GM18526 (cell line): ENCODE data around the gene CNN2.

Experiments used
- POLR2A ChIP-seq: IDR thresholded peaks from 3 replicates; pipeline ENCODE4 v1.6.1; 2011; ENCODE audit not compliant: insufficient read length; ENCODE audit errors: extremely low read depth

CNN2 gene

DNA sequence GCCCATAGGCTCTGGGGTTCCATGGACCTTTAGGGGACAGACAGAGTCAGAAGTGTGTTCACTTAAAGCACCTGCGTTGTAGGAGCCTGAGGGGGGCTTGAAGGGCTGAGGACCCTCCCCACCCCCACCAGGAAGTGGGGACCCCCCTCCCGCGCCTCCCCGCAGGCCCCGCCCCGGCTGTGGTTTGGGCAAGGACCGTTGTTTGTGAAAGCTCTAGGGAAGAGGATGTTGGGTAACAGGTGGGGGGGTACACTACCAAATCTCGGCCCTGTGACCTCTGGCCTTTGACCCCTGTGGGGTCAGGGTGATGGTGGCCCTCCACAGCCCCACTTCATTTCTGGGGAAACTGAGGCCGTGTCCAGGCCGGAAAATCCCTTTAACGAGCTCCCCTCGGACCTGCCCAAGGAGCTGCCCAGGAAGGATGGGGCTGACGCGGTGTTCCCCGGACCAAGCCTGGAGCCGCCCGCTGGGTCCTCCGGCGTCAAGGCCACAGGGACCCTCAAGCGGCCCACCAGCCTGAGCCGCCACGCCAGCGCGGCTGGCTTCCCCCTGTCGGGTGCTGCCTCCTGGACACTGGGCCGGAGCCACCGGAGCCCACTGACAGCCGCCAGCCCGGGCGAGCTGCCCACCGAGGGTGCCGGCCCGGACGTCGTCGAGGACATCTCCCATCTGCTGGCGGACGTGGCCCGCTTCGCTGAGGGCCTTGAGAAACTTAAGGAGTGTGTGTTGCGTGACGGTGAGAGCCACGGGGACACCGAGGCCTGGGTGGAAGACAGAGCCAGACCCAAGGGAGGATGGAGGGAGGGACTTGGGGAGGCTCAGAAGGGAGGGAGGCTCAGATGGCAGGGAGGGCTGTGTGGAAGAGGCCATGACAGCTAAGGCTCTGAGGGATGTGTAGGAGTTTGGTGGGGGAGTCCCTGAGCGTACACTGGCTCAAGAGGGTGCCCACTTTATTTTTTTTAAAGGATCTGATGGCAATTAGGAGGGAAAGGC lies 41.9 kb downstream of the CNN2 start:
- peak; percentile 22 for TF ChIP-seq POLR2A

DNA sequence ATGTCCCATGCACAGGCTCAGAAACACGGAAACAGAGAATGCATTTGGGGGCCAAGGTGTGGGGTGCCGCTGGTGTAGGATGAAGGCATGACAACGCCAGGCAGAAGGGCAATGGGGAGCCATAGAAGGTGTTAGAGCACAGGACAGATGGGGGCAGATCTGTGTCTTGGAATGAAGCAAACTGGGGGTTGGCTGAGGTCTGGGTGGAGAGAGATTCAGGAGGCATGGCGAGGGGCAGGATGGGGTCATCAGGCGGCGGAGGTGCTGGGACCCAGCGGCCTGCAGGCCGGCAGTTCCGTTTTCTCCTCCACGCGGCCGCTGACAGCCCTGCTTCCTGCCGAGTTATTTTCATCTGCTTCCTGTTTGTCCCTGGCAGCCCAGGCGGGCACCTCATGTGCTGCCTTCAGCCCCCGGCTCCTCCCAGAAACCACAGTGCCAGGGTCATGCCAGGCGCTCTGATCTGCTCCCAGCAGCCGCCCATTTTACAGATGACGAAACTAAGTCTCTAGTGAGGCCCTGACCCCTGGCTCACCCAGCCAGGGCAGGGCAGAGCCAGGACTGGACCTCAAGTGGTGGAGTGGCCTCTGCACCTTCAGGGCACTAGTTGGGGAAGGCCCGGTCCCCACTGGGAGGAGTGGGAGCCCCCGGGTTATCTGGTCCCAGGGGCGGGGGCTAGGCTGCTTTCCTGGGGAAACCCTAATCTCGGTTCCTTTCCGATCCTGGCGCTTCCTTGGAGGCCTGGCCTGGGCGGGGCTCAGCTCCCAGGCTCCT lies 42.8 kb downstream of the CNN2 start:
- peak; percentile 51 for TF ChIP-seq POLR2A

DNA sequence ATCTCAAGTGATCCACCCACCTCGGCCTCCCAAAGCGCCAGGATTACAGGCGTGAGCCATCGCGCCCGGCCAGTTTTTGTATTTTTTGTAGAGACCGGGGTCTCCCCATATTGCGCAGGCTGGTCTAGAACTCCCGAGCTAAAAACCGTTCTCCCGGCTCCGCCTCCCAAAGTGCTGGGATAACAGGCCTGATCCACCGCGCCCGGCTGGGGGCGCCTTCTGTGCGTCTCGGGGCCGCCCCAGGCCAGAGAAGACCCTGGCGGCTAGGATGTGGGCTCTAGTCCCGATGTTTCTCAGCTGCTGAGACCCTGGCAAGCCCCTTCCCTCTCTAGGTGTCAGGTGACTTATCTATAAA lies 44.1 kb downstream of the CNN2 start:
- TF ChIP-seq POLR2A = no peak

DNA sequence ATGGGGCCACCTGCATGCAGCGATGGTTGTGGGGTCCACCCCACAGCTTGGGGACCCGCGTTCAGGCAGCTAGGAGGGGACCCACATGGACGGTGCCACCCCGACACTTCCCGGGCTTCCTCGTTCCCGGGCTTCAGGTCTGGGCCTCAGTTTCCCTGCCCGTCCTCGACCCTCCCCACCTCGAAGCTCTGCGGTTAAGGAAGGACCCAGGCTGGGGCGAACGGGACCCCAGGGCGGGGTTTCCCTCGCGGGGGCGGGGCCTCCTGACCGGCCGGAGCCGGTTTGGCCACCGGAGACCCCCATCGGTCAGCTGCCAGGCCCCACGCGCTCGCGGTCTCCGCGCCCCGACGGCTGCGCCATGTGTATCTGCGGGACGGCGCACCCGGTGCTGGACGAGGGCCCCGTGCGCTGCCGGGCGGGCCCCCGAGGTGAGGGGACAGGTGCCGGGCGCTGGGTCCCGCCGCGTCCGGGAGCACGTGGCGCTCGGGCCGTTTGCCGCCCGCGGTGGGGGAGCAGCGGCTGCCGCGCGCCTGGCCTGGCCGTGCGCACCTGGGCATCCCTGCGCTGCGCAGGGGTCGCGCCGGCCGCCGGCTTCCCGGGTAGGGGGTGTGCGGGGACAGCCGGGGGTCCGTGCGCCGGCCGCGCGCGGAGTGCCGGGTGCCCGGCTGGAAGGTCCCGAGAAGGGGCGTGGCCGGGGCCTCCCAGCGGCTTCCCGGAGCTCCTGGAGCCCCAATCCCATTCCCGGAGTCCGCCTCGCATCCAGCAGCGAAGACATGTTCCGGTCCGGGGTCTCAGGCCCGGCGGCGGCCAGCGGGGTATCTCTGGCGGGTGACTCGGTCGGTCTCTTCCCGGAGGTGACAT lies 44.8 kb downstream of the CNN2 start:
- no peak for TF ChIP-seq POLR2A

DNA sequence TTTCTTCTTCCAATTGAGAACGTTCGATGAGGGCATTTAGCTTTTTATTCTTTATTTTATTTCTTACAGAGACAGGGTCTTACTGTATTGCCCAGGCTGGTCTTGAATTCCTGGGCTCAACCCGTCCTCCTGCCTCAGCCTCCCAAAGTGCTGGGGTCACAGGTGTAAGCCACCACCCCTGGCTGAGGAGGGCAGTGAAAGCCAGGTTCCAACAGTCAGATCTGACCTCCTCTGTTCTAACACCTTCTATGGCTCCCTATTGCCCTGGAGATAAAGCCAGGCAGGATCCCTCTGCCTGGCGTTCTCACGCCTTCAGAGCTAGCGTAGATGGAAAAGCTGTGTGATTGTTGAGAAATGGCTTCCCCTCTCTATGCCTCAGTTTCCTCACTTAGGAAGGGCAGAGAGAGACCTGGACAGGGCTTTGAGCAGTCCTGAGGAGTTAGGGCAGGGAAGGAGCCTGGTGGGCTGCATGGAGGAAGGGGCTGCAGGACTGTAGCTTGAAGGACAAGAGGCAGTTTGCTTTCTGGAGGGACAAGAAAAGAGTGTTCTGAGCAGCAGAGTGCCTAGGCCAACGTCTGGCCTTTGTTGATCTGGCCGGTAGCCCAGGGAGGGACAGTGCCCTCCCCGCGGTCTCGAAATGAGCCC lies 46.1 kb downstream of the CNN2 start:
- no peak for TF ChIP-seq POLR2A

DNA sequence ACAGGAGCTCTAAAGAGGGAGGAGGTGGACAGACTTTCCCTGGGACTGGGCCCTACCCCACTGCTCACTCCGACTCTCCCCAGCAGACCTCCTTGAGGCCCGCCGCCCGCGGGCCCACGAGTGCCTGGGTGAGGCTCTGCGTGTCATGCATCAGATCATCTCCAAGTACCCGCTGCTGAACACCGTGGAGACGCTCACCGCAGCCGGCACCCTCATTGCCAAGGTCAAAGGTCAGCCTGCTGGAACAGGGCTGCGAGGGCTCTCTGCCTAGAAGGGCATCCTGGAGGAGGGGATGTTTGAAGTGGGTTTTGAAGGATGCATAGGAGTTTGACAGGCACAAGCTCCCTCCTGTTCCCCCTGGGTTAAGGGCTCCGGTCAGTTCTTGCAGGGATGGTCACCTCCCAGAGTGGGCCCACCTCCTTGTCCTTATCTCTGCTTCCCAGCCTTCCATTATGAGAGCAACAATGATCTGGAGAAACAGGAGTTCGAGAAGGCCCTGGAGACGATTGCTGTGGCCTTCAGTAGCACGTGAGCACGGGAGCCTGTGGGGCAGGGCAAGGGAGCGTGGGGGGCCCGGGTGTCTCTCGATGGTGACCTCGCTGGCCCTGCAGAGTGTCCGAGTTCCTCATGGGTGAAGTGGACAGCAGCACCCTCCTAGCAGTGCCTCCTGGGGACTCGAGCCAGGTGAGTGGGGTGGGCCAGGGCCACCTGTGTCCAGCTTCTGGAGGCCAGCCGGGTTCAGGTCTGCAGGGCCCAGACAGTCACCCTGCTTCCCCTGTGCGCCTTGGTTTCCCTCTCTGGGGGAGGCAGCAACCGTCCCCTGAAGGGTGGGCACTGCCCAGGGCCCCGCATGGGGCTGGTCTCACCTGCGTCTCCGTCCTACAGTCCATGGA lies 46.9 kb downstream of the CNN2 start:
- TF ChIP-seq POLR2A = no peak

DNA sequence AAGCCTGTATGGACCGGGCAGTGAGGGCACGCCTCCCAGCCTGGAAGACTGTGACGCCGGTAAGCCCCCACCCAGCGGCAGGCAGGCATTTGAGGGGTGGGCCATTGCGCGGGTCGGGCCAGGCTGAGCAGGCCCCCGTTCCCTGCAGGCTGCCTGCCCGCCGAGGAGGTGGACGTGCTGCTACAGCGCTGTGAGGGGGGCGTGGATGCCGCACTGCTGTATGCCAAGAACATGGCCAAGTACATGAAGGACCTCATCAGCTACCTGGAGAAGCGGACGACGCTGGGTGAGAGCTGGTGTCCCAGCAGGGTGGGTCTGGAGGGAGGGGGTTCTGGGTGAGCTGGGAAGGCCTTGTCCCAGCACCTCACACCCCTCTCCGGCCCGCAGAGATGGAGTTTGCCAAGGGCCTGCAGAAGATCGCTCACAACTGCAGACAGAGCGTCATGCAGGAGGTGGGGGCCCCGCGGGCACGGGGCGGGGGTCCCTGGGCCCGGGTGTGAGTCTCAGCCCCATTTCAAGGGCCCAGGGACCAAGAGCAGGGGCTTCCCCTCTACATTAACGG lies 47.6 kb downstream of the CNN2 start:
- TF ChIP-seq POLR2A = no peak

DNA sequence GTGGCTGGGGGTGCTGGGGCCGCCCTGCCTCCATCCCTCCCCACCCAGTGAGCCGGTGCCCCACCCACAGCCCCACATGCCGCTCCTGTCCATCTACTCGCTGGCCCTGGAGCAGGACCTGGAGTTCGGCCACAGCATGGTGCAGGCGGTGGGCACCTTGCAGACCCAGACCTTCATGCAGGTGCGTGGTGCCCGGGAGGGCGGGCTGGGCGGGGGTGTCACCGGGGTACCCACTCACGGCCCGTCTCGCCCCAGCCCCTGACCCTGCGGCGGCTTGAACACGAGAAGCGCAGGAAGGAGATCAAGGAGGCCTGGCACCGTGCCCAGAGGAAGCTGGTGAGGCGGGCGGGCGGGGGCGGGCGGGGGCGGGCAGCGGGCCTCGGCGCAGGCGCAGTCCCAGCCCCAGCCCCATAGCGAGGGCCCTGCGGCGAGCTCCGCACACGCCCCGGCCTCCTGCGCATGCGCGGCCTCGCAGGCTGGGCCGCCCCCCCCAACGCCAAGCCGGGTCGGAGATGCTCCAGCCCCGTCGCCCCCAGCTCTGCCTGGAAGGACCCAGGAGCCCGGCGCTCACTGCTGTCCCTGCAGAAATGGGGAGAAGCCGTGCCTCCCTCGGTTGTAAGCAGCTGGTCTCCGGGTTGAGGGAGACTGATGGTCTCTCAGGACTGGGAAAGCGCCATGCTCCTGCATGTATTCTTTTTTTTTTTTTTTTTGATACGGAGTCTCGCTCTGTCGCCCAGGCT lies 48.3 kb downstream of the CNN2 start:
- TF ChIP-seq POLR2A = peak; percentile 47

DNA sequence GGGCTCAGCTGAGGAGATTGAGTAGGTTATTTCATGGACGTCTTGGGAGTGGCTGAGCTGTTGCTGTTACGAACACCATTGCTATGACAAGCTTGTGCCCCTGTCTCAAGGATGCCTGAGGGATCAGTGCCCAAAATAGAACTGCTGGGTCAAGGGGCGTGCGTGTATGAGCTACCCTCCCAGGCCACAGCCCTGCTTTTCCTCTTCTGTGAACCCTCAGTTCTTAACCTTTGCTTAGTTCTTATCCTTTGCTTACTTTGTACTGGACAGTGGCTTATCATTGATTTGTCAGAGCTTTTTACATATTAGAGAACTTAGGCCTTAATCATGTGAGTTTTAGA lies 49.6 kb downstream of the CNN2 start:
- TF ChIP-seq POLR2A = no peak

DNA sequence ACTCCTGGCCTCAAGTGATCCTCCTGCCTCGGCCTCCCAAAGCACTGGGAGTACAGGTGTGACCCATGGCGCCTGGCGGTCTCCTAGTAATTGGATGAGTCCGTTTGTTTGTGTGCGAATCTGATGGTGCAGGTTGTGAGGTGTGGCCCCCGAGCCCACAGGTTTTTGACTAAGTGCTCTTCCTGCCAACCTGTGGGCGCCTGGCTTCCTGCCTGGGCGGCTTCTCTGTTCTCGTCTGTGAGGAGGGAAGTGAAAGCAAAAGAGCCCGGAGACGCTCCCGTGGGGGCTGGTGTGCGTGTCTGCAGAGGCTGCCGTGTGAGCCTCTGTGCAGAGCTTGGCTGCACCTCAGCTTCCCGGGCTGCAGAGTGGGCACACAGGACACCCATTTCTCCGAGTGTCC lies 50.5 kb downstream of the CNN2 start:
- peak; percentile 29 for TF ChIP-seq POLR2A

DNA sequence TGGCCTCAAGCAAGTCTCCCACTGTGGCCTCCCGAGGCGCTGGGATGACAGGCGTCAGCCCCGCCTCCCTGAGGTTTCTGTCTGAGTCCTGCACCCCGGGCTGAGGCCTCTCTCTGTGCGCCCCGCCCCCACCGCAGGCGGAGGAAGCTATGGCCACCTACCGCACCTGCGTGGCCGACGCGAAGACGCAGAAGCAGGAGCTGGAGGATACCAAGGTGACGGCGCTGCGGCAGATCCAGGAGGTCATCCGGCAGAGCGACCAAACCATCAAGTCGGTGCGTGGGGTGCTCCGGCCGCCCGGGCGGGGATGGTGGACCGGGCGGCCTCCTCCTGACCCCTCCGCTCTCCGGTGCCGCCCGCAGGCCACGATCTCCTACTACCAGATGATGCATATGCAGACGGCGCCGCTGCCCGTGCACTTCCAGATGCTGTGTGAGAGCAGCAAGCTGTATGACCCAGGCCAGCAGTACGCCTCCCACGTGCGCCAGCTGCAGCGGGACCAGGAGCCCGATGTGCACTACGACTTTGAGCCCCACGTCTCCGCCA lies 53.2 kb downstream of the CNN2 start:
- no peak for TF ChIP-seq POLR2A

DNA sequence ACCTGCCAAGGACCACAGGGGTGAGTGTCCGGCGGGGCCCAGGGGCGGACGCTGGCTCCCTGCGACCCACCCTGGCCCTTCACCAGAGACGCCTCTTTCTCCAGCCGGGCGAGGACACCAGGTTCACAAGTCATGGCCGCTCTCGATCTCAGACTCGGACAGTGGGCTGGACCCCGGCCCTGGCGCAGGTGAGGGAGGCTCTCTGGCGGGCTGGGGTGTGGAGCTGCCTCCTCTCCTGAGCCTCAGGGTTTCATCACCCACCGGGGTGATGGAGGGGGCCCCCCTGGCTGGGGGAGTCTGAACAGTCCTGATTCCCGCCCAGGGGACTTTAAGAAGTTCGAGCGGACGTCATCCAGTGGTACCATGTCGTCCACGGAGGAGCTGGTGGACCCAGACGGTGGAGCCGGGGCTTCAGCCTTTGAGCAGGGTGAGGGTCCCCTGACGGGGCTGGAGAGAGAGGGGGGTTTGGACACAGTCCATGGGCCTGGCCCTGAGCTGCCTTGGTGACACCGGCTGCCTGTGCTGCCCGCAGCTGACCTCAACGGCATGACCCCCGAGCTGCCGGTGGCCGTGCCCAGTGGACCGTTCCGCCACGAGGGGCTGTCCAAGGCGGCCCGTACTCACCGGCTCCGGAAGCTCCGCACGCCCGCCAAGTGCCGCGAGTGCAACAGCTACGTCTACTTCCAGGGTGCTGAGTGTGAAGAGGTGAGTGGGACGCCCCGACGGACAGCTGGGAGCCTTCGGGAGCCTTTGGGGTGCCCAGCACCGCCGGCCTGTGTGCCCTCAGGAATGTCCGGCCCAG lies 54.2 kb downstream of the CNN2 start:
- no peak for TF ChIP-seq POLR2A
